GM20431 (cell line): Measurements from ENCODE around the gene RTN3.

Experiments
- in situ Hi-C: fragments of 300-500 bp; cut with MseI, MboI; formaldehyde crosslinking; loops from one replicate; pipeline ENCODE4 v1.15.0; 2020; ENCODE audit warnings: low sequenced_read_pairs; ENCODE audit not compliant: unreplicated experiment

The RTN3 gene

GRCh38 chr11:63805844-63806415 lies 124.6 kb downstream of the RTN3 start:
- in situ Hi-C loops, result no loop called here
